Measurements from ENCODE around the gene RHOG.
A peak's percentile ranks its signal among the peaks of the same experiment; 100 is the strongest.
"Not testable (repeated sequence)": the region's sequence is repeated elsewhere in the genome, so short reads cannot be mapped to it uniquely, and the experiment has no call there.

RHOG gene

GRCh38 chr11:3832816-3833215 lies 7.9 kb downstream of the RHOG start:
- no peak for DNase-seq

- no peak for DNase-seq
These were observed 9.2 kb downstream of the RHOG start for GRCh38 chr11:3831378-3832239.

- no peak for DNase-seq
These were observed 10.0 kb downstream of the RHOG start for GRCh38 chr11:3830730-3831129.

GRCh38 chr11:3830088-3830487 lies 10.7 kb downstream of the RHOG start:
- no peak for DNase-seq

GRCh38 chr11:3827434-3828186 lies 13.1 kb downstream of the RHOG start:
- no peak for DNase-seq

- no peak for DNase-seq
These were observed 14.0 kb downstream of the RHOG start for GRCh38 chr11:3826721-3827120.

- no peak for DNase-seq
These were observed 15.1 kb downstream of the RHOG start for GRCh38 chr11:3825473-3826154.

GRCh38 chr11:3824714-3825472 lies 15.9 kb downstream of the RHOG start:
- peak; percentile 79 for DNase-seq

- no peak for DNase-seq
These were observed 16.8 kb downstream of the RHOG start for GRCh38 chr11:3823762-3824506.

GRCh38 chr11:3823303-3823702 lies 17.5 kb downstream of the RHOG start:
- DNase-seq = no peak

- no peak for DNase-seq
These were observed 18.4 kb downstream of the RHOG start for GRCh38 chr11:3822312-3822711.

- no peak for DNase-seq
These were observed 19.8 kb downstream of the RHOG start for GRCh38 chr11:3820971-3821370.

- DNase-seq = no peak
These were observed 23.5 kb downstream of the RHOG start for GRCh38 chr11:3817181-3817800.

GRCh38 chr11:3816673-3817072 lies 24.1 kb downstream of the RHOG start:
- DNase-seq = no peak

- no peak for DNase-seq
These were observed 24.9 kb downstream of the RHOG start for GRCh38 chr11:3815845-3816244.

GRCh38 chr11:3814832-3815231 lies 25.9 kb downstream of the RHOG start:
- not testable (repeated sequence) for DNase-seq

GRCh38 chr11:3810951-3811350 lies 29.8 kb downstream of the RHOG start:
- DNase-seq = no peak

- DNase-seq = no peak
These were observed 30.3 kb downstream of the RHOG start for GRCh38 chr11:3810446-3810845.

GRCh38 chr11:3809624-3809928 lies 31.2 kb downstream of the RHOG start:
- no peak for DNase-seq

GRCh38 chr11:3808861-3809623 lies 31.7 kb downstream of the RHOG start:
- DNase-seq = peak; percentile 71
